Prostate gland (tissue), 2 donors: ENCODE data around the gene SLC66A2.

Experiments
- POLR2A ChIP-seq: fragments of 450-650 bp; IDR thresholded peaks from one replicate; pipeline ENCODE4 v1.6.1; 2016; ENCODE audit warnings: antibody characterized with exemption, mild to moderate bottlenecking
- POLR2AphosphoS5 ChIP-seq: sonication (generic); formaldehyde crosslinking; IDR thresholded peaks from one replicate; pipeline ENCODE4 v1.6.1; 2017; ENCODE audit warnings: antibody characterized with exemption
- TF ChIP-seq, protein P1 (sequence below), 4 experiments: fragments of 200-600 bp in 2 of 4; fragments of 450-650 bp in 2 of 4; sonication (generic) in 2 of 4; IDR thresholded peaks; 1 replicate in 3 of 4; 2 replicates in 1 of 4; pipeline ENCODE4 v1.5.1; 2016 to 2019; ENCODE audit warnings: antibody characterized with exemption in 4 of 4, mild to moderate bottlenecking in 2 of 4, moderate library complexity in 2 of 4

DNA sequence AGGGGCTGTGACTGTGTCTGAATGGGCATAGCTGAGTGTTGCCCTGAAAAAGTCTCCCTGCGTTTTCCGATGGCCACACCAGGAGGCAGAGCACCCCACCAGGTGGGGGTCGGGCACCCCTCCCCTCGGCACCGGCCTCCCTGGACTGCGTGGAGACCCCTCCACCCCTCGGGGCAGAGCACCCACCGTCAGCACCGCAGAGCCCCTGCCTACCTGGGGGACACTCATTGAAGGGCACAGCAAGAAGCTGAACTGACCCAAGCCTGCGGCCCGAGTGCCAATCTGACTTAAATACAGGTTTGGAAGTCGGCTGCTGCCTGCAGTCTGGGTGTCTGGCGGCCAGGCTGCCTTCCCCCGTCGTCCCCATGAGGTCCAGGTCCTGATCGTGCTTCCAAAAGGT lies 83.8 kb downstream of the SLC66A2 start:
- no peak for TF ChIP-seq POLR2A
- TF ChIP-seq, protein P1, sequence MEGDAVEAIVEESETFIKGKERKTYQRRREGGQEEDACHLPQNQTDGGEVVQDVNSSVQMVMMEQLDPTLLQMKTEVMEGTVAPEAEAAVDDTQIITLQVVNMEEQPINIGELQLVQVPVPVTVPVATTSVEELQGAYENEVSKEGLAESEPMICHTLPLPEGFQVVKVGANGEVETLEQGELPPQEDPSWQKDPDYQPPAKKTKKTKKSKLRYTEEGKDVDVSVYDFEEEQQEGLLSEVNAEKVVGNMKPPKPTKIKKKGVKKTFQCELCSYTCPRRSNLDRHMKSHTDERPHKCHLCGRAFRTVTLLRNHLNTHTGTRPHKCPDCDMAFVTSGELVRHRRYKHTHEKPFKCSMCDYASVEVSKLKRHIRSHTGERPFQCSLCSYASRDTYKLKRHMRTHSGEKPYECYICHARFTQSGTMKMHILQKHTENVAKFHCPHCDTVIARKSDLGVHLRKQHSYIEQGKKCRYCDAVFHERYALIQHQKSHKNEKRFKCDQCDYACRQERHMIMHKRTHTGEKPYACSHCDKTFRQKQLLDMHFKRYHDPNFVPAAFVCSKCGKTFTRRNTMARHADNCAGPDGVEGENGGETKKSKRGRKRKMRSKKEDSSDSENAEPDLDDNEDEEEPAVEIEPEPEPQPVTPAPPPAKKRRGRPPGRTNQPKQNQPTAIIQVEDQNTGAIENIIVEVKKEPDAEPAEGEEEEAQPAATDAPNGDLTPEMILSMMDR (IDR thresholded peaks at IDR 0.05) = no peak
- TF ChIP-seq POLR2AphosphoS5 = no peak
